Karpas-422 (cell line): ENCODE data around the gene CRPPA. TPM values are rescaled to one million over a fixed set of nuclear protein-coding genes. Genes with fewer than 3 reads are reported as not detected.

Experiments used
- small RNA-seq: library from RNA; depleted of rRNA; stranded (forward); fragments of <200 nt; gene quantifications from one replicate; pipeline ENCODE3, GENCODE V24; 2014
- total RNA-seq: library from RNA; depleted of rRNA; stranded (reverse); fragments of >200 nt; shearing (Covaris generic); gene quantifications from 2 replicates; pipeline ENCODE4 v1.2.3, GENCODE V29; 2014; ENCODE audit warnings: low replicate concordance; rRNA removed

CRPPA gene
- total RNA-seq, 1 experiment from 2014 or later, result 0.07 TPM

Small RNAs within 50 kb of the gene (small RNA-seq; reads per million reads assigned to genes)
- not detected for gene AC005014.3

Other genes starting within 250 kb of the CRPPA start
- not detected in 2 replicates for gene SOSTDC1, start 44.2 kb upstream of the CRPPA start, total RNA-seq
- not detected in 2 replicates for gene LRRC72, start 105.3 kb upstream of the CRPPA start, total RNA-seq
- gene ANKMY2, start 224.2 kb upstream of the CRPPA start, total RNA-seq, result 25.1 and 34.5 TPM in 2 replicates
- gene BZW2, start 224.6 kb upstream of the CRPPA start, total RNA-seq, result 122 and 163 TPM in 2 replicates